KOPT-K1 (cell line): ENCODE results near the gene RDH12.

Experiments
- H3K27ac ChIP-seq: fragments of 200-600 bp; sonication (generic); 2 replicates; pipeline ENCODE4 v1.5.1; 2016; ENCODE audit warnings: antibody characterized with exemption, mild to moderate bottlenecking, low read depth, low read length; ENCODE audit not compliant: poor library complexity, severe bottlenecking
- H3K36me3 ChIP-seq: fragments of 200-600 bp; sonication (generic); 2 replicates; pipeline ENCODE4 v1.5.1; 2017; ENCODE audit warnings: antibody characterized with exemption, mild to moderate bottlenecking, low read length, moderate library complexity; ENCODE audit not compliant: insufficient read depth
- H3K9me3 ChIP-seq: fragments of 200-600 bp; sonication (generic); 2 replicates; pipeline ENCODE4 v1.5.1; 2017; ENCODE audit warnings: antibody characterized with exemption, low read length, mild to moderate bottlenecking; ENCODE audit not compliant: insufficient read depth, poor library complexity, severe bottlenecking

RDH12 gene

GRCh38 chr14:67722293-67722692 lies 20.6 kb downstream of the RDH12 start:
- no peaks in the 10 kb centered on the region for H3K36me3 ChIP-seq
- H3K27ac ChIP-seq = no peak overlapping the region
- H3K9me3 ChIP-seq = no peaks in the 10 kb centered on the region

- no peak overlapping the region for H3K27ac ChIP-seq
- no peaks in the 10 kb centered on the region for H3K36me3 ChIP-seq
- no peaks in the 10 kb centered on the region for H3K9me3 ChIP-seq
Observed at GRCh38 chr14:67725171-67725570, 23.5 kb downstream of the RDH12 start.

- no peaks in the 10 kb centered on the region for H3K9me3 ChIP-seq
- H3K27ac ChIP-seq = no peak overlapping the region
- H3K36me3 ChIP-seq = no peaks in the 10 kb centered on the region
Observed at GRCh38 chr14:67727361-67727760, 25.7 kb downstream of the RDH12 start.

- Histone ChIP-seq H3K9me3 (no peaks in the 10 kb centered on the region), H3K36me3 (no peaks in the 10 kb centered on the region), H3K27ac (no peak overlapping the region)
Observed at GRCh38 chr14:67728258-67728657, 26.6 kb downstream of the RDH12 start.

- Histone ChIP-seq H3K36me3 (no peaks in the 10 kb centered on the region), H3K9me3 (no peaks in the 10 kb centered on the region), H3K27ac (no peak overlapping the region)
Observed at GRCh38 chr14:67729072-67729885, 27.6 kb downstream of the RDH12 start.

GRCh38 chr14:67733616-67734015 lies 31.9 kb downstream of the RDH12 start:
- H3K27ac ChIP-seq = no peak overlapping the region
- H3K36me3 ChIP-seq = no peaks in the 10 kb centered on the region
- H3K9me3 ChIP-seq = no peaks in the 10 kb centered on the region

GRCh38 chr14:67734675-67735074 lies 33.0 kb downstream of the RDH12 start:
- Histone ChIP-seq H3K36me3 (no peaks in the 10 kb centered on the region), H3K27ac (no peak overlapping the region), H3K9me3 (no peaks in the 10 kb centered on the region)

- Histone ChIP-seq H3K9me3 (no peaks in the 10 kb centered on the region), H3K36me3 (no peaks in the 10 kb centered on the region)
Observed at GRCh38 chr14:67735336-67736147, 33.9 kb downstream of the RDH12 start.

GRCh38 chr14:67736771-67737170 lies 35.1 kb downstream of the RDH12 start:
- no peaks in the 10 kb centered on the region for H3K36me3 ChIP-seq
- H3K9me3 ChIP-seq = no peaks in the 10 kb centered on the region
- no peak overlapping the region for H3K27ac ChIP-seq

More at GRCh38 chr14:67735336-67736147, 33.9 kb downstream of the RDH12 start:
- no peak overlapping the region for H3K27ac ChIP-seq

- Histone ChIP-seq H3K36me3 (no peaks in the 10 kb centered on the region), H3K9me3 (no peaks in the 10 kb centered on the region), H3K27ac (no peak overlapping the region)
Observed at GRCh38 chr14:67738740-67739504, 37.2 kb downstream of the RDH12 start.

GRCh38 chr14:67744046-67744445 lies 42.4 kb downstream of the RDH12 start:
- no peaks in the 10 kb centered on the region for H3K9me3 ChIP-seq
- peaks cover 16% of the 10 kb centered on the region for H3K36me3 ChIP-seq
- H3K27ac ChIP-seq = no peak overlapping the region

GRCh38 chr14:67746927-67747326 lies 45.2 kb downstream of the RDH12 start:
- H3K27ac ChIP-seq = no peak overlapping the region
- H3K36me3 ChIP-seq = peaks cover 44% of the 10 kb centered on the region
- H3K9me3 ChIP-seq = no peaks in the 10 kb centered on the region

GRCh38 chr14:67748312-67748711 lies 46.6 kb downstream of the RDH12 start:
- H3K27ac ChIP-seq = no peak overlapping the region
- H3K9me3 ChIP-seq = no peaks in the 10 kb centered on the region
- peaks cover 58% of the 10 kb centered on the region for H3K36me3 ChIP-seq

- Histone ChIP-seq H3K9me3 (no peaks in the 10 kb centered on the region), H3K27ac (no peak overlapping the region), H3K36me3 (peaks cover 70% of the 10 kb centered on the region)
Observed at GRCh38 chr14:67749341-67750084, 47.8 kb downstream of the RDH12 start.
